ELF-1 (cell line): ENCODE measurements around the gene FAH.

Experiments
- DNase-seq: peaks from one replicate; pipeline ENCODE4 v3.0.0-alpha.2; 2016; ENCODE audit warnings: low read depth, low spot score

The FAH gene

GRCh38 chr15:80151576-80151975, 1.2 kb upstream of the FAH start:
- no peak for DNase-seq

DNA sequence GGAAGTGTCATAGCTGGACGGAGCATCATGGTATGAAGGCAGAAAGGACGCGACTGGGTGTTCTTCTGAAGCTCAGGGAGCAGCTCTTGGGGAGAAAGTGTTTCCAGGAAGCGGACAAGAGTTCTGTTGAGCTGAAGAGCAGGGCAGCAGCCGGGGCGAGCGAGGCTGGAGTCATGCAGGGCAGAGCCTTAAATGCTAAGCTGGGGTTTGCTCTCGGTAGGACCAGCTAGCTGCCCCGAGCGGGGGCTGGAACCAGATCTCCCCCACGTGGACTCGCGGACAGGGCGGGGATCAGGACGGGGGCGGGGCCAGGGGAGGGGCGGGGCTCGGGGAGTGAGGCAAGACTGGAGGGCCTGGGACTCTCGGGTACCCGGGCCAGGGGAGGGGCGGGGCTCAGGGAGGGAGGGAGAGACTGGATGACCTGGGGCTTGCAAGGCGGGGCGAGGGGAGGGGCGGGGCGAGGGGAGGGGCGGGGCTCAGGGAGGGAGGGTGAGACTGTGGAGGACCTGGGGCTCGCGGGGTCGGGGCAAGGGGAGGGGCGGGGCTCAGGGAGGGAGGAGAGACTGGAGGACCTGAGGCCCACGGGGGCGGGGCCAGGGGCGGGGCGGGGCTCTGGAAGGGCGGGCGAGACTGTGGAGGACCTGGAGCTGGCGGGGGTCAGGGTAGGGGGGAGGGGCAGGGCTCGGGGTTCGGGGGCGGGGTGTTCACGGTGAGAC, 461 bp upstream of the FAH start:
- DNase-seq = peak; percentile 74

GRCh38 chr15:80153900-80154299, 1.1 kb downstream of the FAH start:
- no peak for DNase-seq

DNA sequence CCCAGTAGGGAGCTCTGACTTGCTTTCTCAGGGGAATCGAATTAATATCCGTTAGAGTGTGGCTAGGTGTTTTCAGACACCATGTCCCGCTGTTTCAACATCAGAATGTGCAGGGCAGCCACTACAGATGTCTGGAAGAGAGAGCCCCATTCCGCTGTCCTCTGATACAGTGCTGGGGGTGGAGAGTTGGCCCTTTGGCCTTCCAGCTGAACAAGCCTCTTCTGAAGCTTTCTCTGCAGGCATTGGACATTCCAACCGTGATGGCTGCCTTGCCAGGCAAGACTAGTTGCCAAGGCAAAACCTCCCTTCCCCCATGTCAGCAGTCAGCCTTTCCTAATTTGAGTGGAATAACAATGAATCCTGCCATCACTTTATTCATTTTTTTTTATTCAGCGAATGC, 1.5 kb downstream of the FAH start:
- no peak for DNase-seq

DNA sequence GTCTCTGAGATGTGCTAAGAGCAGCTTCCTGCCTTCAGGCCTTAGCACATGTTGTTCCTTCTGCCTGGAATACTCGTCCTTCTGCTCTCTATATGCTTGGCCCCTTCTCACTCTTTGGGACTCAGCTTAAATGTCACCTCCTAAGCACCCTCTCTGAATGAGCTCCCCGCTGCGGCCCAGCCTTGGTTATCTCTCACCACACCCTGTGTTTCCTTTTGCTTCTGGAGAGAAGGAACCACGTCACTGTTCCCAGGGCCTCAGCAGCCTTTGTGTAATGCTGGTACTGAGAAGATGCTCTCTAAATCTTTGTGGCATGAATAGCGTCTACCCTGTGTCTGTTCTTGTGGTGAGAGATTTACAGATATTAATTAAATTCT, 2.2 kb downstream of the FAH start:
- no peak for DNase-seq

DNA sequence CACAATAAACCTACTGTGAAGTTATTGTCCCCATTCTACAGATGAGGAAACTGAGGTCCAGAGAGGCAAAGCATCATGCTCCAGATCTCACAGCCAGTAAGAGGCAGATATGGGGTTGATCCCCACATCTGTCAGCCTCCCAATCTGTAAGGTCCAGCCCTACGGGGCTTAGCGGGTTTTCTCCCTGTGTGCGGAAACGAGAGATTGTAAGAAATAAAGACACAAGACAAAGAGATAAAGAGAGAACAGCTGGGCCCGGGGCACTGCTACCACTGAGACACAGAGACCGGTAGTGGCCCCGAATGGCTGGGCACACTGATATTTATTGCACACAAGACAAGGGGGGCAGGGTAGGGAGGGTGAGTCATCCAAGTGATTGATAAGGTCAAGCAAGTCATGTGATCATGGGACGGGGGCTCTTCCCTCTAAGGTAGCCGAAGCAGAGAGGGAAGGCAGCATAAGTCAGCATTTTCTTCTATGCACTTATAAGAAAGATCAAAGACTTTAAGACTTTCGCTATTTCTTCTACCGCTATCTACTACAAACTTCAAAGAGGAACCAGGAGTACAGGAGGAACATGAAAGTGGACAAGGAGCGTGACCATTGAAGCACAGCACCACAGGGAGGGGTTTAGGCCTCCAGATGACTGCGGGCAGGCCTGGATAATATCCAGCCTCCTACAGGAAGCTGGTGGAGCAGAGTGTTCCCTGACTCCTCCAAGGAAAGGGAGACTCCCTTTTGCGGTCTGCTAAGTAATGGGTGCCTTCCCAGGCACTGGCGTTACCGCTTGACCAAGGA, 2.8 kb downstream of the FAH start:
- DNase-seq = peak; percentile 58

DNA sequence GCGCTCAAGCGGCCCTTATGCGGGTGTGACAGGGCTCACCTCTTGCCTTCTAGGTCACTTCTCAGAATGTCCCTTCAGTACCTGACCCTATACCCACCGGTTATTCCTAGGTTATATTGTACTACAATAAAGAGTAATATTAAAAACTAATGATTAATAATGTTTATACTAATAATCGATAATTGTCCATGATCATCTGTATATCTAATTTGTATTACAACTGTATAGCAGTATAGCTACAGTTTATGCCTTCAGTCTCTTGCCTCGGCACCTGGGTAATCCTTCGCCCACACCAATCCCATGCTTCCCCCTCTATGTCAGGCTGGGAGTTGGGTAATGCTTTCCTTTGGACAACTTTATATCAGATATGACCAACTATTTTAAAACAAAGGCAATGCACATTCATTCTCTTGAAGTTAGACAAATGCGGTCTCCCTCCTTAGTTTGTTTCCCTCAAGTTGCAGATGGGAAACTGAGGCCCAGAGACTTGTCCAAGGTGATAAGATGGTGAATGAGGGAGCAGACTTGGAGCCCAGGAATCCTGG, 3.4 kb downstream of the FAH start:
- DNase-seq = no peak

DNA sequence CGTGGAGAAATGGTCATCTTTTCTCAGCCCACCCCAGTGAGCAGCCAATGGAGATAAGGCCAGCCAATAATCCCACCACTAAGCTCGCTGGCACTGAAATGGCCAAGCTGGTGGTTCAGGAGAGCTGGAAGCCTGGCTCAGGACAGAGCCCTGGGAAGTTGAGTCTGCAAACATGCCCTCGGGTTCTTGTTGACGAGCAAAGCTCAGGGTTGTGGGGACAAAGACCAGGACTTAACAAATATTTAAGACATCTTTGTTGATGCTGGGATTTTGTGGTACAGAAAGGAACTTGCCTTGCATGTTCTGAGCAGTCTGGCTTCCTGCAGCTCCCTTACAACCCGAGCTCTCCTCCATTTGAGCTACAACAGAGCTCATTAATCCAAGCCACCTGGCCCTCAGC, 4.4 kb downstream of the FAH start:
- DNase-seq = no peak

- DNase-seq = no peak
Measured at GRCh38 chr15:80159301-80159700, 6.5 kb downstream of the FAH start.

DNA sequence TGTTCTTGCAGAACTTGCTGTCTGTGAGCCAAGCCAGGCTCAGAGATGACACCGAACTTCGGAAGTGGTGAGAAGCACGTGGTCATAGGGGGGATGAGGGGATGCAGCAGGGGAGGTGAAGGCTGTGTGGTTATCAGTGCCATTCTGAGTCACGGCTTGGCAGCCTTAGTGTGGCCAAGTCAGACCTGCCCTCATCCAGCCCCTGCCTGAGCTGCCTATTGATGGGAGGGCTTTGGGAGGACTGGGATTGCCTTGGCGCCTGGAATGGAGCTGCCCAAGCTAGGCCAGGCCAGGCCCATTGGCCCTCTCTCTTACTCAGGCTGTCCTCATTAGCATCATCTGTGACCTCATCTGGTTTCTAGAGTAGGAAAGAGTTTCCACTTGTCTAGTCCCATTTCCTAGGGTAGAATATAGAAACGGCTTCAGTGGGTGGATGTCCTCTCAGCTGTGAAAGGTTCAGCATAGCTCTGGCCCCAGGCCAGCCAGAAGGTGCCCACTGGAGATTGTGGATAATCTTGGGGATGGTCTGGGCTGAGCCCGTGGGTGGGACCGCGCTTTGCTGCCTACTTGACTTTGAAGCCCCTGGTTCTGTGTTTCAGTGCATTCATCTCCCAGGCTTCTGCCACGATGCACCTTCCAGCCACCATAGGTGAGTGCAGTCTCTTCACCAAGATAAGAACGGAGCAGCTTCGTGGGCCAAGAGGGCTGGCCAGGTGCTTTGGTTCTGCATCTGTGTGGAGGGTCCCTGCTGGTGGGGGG, 7.2 kb downstream of the FAH start:
- no peak for DNase-seq

DNA sequence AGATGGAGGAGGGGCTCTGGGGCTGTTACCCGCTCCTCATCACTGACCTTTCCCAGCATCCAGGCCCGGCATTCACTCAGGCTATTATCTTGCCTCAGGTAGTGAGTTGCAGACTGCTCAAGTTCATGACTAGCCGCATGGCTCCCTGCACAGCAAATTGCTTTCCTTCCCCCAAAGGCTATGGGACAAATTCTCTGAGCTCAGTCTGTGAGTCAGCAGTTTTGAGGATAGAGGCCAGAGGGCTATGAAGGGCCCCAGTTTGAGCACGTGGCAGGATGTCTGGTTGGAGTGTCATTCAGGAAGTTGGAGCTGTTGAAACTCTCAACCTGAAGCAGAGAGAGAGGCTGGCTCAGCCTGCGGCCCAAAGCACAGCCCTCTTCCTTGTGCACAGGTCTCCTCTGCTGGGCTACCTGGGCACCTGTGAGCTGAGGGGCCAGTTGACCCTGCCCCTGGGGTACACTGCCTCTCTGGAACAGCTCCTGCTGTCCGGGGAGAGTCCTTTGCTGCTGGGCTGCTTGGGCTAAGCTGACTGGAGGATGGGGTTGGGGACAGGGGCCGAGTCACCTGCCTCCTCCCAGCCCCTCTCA, 7.9 kb downstream of the FAH start:
- DNase-seq = peak; percentile 49

GRCh38 chr15:80161468-80162016, 8.7 kb downstream of the FAH start:
- no peak for DNase-seq

GRCh38 chr15:80162059-80162554, 9.3 kb downstream of the FAH start:
- no peak for DNase-seq

- no peak for DNase-seq
Measured at GRCh38 chr15:80163217-80163616, 10.4 kb downstream of the FAH start.

DNA sequence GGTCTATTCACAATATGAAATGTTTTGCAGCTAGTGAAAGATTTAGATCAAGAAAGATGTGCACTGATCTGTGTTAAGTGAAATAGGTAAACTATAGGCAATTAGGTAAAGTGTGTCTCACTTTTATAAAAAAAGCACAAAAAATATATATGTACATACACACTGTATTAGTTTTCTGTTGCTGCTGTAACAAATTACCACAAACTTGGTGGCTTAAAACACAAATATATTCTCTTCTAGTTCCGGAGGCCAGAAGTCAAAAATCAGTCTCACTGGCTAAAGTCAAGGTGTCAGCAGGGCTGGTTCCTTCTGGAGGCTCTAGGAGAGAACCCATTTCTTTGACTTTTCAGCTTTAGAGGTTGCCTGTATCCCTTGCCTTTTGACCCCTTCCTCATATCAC, 11.1 kb downstream of the FAH start:
- DNase-seq = no peak

DNA sequence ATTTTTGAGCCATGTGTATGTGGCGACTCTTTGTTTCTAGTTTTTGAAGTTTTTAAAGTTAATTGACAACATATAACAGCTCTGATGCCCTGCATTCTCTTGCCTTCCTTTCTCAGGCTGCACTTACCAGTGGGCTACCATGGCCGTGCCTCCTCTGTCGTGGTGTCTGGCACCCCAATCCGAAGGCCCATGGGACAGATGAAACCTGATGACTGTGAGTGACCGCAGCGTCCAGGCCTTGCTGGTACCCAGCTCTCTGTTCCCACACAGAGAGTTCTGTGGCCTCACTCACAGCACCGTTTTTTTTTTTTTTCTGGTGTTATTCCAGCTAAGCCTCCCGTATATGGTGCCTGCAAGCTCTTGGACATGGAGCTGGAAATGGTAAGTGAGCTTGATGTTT, 15.1 kb downstream of the FAH start:
- no peak for DNase-seq

GRCh38 chr15:80168421-80168820, 15.6 kb downstream of the FAH start:
- DNase-seq = no peak

- DNase-seq = no peak
Measured at GRCh38 chr15:80169768-80170357, 17.1 kb downstream of the FAH start.

GRCh38 chr15:80170596-80170995, 17.8 kb downstream of the FAH start:
- DNase-seq = no peak

GRCh38 chr15:80171787-80172186, 19.0 kb downstream of the FAH start:
- peak; percentile 23 for DNase-seq

DNA sequence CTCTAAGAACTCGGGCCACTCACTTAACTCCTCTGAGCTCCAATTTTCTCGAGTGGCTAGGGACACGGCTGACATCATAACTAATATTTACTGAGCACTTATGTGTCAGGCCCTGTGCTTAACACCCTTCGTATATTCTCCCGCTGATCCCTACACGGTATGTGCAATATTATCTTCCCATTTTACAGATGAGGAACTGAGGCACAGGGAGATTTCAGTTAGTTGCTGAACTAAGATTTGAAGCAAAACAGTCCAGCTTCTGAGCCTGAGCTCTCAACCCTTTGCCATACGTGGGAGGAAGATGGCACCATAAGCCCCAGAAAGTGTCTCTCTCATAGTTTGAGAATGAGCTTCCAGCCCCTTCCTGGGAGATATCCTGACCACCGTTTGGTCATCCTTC, 19.6 kb downstream of the FAH start:
- no peak for DNase-seq
